HCT116 (cell line): ENCODE results near the gene RPS2.

Experiments
- CBX3 ChIP-seq: IDR thresholded peaks from 2 replicates; pipeline ENCODE4 v1.6.1; 2012; ENCODE audit warnings: low read depth
- ELF1 ChIP-seq: IDR thresholded peaks from 2 replicates; pipeline ENCODE4 v1.6.1; 2012; ENCODE audit warnings: low read depth, borderline replicate concordance
- EZH2 ChIP-seq: fragments of 200-600 bp; sonication (generic); IDR thresholded peaks from 2 replicates; pipeline ENCODE4 v1.6.1; 2017; ENCODE audit warnings: antibody characterized with exemption, mixed run types
- EZH2phosphoT487 ChIP-seq: fragments of 200-600 bp; IDR thresholded peaks from 2 replicates; pipeline ENCODE4 v1.6.1; 2018; ENCODE audit warnings: antibody characterized with exemption, borderline replicate concordance
- FOSL1 ChIP-seq: IDR thresholded peaks from 2 replicates; pipeline ENCODE4 v1.6.1; 2012; ENCODE audit warnings: low read depth
- JUND ChIP-seq: IDR thresholded peaks from 2 replicates; pipeline ENCODE4 v1.6.1; 2012
- POLR2A ChIP-seq: IDR thresholded peaks from 2 replicates; pipeline ENCODE4 v1.7.0; 2011; ENCODE audit warnings: borderline replicate concordance; ENCODE audit not compliant: insufficient read depth, insufficient read length; ENCODE audit errors: extremely low read depth
- RAD21 ChIP-seq: IDR thresholded peaks from 2 replicates; pipeline ENCODE4 v1.6.1; 2012; ENCODE audit warnings: low read depth, mild to moderate bottlenecking
- SIN3A ChIP-seq: IDR thresholded peaks from 2 replicates; pipeline ENCODE4 v1.6.1; 2012; ENCODE audit warnings: low read depth
- SP1 ChIP-seq: IDR thresholded peaks from 2 replicates; pipeline ENCODE4 v1.6.1; 2012; ENCODE audit warnings: low read depth
- SRF ChIP-seq: IDR thresholded peaks from 2 replicates; pipeline ENCODE4 v1.6.1; 2012; ENCODE audit warnings: low read depth
- ZNF274 ChIP-seq: fragments of 200-500 bp; sonication (Bioruptor generic); IDR thresholded peaks from 2 replicates; pipeline ENCODE4 v1.6.1; 2014; ENCODE audit warnings: mild to moderate bottlenecking, low read depth, low read length, inconsistent platforms
- TF ChIP-seq, protein P1 (sequence below), 3 experiments: fragments of 200-600 bp in 1 of 3; sonication (generic) in 1 of 3; IDR thresholded peaks in 2 of 3; conservative IDR thresholded peaks in 1 of 3; 2 replicates each; pipeline ENCODE4 v1.5.1; 2012 to 2017; ENCODE audit warnings: low read depth in 2 of 3, low read length in 2 of 3, antibody characterized with exemption in 1 of 3, borderline replicate concordance in 1 of 3, control low read depth in 1 of 3, mild to moderate bottlenecking in 1 of 3, mixed read lengths in 1 of 3, mixed run types in 1 of 3, moderate library complexity in 1 of 3; ENCODE audit not compliant: insufficient read depth in 1 of 3
- TF ChIP-seq, protein P2 (sequence below): IDR thresholded peaks from 2 replicates; pipeline ENCODE4 v1.6.1; 2012; ENCODE audit warnings: low read depth

GRCh38 chr16:1944612-1945199, 19.9 kb downstream of the RPS2 start:
- TF ChIP-seq CBX3 (no peak), POLR2A (no peak), JUND (no peak), ELF1 (no peak), EZH2 (no peak), FOSL1 (no peak), SIN3A (no peak), RAD21 (no peak), ZNF274 (no peak), EZH2phosphoT487 (no peak), SRF (no peak), SP1 (no peak)
- TF ChIP-seq, protein P1, sequence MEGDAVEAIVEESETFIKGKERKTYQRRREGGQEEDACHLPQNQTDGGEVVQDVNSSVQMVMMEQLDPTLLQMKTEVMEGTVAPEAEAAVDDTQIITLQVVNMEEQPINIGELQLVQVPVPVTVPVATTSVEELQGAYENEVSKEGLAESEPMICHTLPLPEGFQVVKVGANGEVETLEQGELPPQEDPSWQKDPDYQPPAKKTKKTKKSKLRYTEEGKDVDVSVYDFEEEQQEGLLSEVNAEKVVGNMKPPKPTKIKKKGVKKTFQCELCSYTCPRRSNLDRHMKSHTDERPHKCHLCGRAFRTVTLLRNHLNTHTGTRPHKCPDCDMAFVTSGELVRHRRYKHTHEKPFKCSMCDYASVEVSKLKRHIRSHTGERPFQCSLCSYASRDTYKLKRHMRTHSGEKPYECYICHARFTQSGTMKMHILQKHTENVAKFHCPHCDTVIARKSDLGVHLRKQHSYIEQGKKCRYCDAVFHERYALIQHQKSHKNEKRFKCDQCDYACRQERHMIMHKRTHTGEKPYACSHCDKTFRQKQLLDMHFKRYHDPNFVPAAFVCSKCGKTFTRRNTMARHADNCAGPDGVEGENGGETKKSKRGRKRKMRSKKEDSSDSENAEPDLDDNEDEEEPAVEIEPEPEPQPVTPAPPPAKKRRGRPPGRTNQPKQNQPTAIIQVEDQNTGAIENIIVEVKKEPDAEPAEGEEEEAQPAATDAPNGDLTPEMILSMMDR (IDR thresholded peaks at IDR 0.05 in 2 of 3, conservative IDR thresholded peaks at IDR 0.05 in 1 of 3; ENCODE audit: borderline replicate concordance in 1 of 3, insufficient read depth in 1 of 3, low read depth in 2 of 3, low read length in 2 of 3), result no peak
- TF ChIP-seq, protein P2, sequence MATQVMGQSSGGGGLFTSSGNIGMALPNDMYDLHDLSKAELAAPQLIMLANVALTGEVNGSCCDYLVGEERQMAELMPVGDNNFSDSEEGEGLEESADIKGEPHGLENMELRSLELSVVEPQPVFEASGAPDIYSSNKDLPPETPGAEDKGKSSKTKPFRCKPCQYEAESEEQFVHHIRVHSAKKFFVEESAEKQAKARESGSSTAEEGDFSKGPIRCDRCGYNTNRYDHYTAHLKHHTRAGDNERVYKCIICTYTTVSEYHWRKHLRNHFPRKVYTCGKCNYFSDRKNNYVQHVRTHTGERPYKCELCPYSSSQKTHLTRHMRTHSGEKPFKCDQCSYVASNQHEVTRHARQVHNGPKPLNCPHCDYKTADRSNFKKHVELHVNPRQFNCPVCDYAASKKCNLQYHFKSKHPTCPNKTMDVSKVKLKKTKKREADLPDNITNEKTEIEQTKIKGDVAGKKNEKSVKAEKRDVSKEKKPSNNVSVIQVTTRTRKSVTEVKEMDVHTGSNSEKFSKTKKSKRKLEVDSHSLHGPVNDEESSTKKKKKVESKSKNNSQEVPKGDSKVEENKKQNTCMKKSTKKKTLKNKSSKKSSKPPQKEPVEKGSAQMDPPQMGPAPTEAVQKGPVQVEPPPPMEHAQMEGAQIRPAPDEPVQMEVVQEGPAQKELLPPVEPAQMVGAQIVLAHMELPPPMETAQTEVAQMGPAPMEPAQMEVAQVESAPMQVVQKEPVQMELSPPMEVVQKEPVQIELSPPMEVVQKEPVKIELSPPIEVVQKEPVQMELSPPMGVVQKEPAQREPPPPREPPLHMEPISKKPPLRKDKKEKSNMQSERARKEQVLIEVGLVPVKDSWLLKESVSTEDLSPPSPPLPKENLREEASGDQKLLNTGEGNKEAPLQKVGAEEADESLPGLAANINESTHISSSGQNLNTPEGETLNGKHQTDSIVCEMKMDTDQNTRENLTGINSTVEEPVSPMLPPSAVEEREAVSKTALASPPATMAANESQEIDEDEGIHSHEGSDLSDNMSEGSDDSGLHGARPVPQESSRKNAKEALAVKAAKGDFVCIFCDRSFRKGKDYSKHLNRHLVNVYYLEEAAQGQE, result no peak
